K562 (cell line): ENCODE data around the gene GLP1R. TPM values are rescaled to one million over a fixed set of nuclear protein-coding genes. Genes with fewer than 3 reads are reported as not detected.

Source experiments
- ARID3B ChIP-seq: fragments of 250-450 bp; sonication (Bioruptor Pico); IDR thresholded peaks from 2 replicates; pipeline ENCODE4 v1.4.0; 2020; ENCODE audit warnings: borderline replicate concordance
- SMAD4 ChIP-seq: fragments of 250-450 bp; sonication (Bioruptor Pico); conservative IDR thresholded peaks from 2 replicates; pipeline ENCODE4 v1.8.0; 2021; ENCODE audit warnings: inconsistent platforms, mild to moderate bottlenecking, moderate library complexity
- ZFX ChIP-seq: sonication (generic); formaldehyde crosslinking; IDR thresholded peaks from 2 replicates; pipeline ENCODE4 v1.8.0; 2022; ENCODE audit warnings: mild to moderate bottlenecking, missing genetic modification reagents, moderate library complexity
- polyA plus RNA-seq, 8 experiments: library from polyadenylated mRNA; depleted of rRNA in 4 of 8; stranded (reverse) in 5 of 8; unstranded in 3 of 8; fragments of >200 nt; fragmentation: Nextera tagmentation in 2 of 8; fragmentation: Illumina TruSeq in 1 of 8; extraction: Ambion mirVana in 2 of 8; extraction: Trizol in 1 of 8; gene quantifications; 2 replicates each; pipeline versions ENCODE4 v1.2.1 to v1.2.3, GENCODE V29; 2011 to 2014; ENCODE audit warnings: inconsistent platforms in 1 of 8, missing spikeins in 1 of 8
- total RNA-seq, 7 experiments: library from RNA; depleted of rRNA in 6 of 7; stranded (reverse); fragments of >200 nt in 6 of 7; fragmentation: Illumina TruSeq in 2 of 7; extraction: Trizol in 2 of 7; gene quantifications; 2 replicates each; pipeline versions ENCODE4 v1.2.1 to v1.2.3, GENCODE V29; 2011 to 2021; ENCODE audit warnings: low replicate concordance in 1 of 7
- TF ChIP-seq, protein P1 (sequence below), 2 experiments: fragments of 450-650 bp; formaldehyde crosslinking in 1 of 2; IDR thresholded peaks; 2 replicates each; pipeline versions ENCODE4 v1.4.0 to v1.6.1; 2014 to 2020; ENCODE audit warnings: mild to moderate bottlenecking in 2 of 2, borderline replicate concordance in 1 of 2, low read depth in 1 of 2

The GLP1R gene
- total and polyA plus RNA-seq, 9 of the 15 experiments (the other 6 are each of a cell fraction or from before 2014, with no cell fraction given): not detected

GRCh38 chr6:39057251-39058155, 8.9 kb downstream of the GLP1R start (continued):
- TF ChIP-seq ARID3B (CRISPR knock-in tag) (no peak), SMAD4 (CRISPR knock-in tag) (no peak), ZFX (CRISPR knock-in tag) (no peak)
- TF ChIP-seq, protein P1, sequence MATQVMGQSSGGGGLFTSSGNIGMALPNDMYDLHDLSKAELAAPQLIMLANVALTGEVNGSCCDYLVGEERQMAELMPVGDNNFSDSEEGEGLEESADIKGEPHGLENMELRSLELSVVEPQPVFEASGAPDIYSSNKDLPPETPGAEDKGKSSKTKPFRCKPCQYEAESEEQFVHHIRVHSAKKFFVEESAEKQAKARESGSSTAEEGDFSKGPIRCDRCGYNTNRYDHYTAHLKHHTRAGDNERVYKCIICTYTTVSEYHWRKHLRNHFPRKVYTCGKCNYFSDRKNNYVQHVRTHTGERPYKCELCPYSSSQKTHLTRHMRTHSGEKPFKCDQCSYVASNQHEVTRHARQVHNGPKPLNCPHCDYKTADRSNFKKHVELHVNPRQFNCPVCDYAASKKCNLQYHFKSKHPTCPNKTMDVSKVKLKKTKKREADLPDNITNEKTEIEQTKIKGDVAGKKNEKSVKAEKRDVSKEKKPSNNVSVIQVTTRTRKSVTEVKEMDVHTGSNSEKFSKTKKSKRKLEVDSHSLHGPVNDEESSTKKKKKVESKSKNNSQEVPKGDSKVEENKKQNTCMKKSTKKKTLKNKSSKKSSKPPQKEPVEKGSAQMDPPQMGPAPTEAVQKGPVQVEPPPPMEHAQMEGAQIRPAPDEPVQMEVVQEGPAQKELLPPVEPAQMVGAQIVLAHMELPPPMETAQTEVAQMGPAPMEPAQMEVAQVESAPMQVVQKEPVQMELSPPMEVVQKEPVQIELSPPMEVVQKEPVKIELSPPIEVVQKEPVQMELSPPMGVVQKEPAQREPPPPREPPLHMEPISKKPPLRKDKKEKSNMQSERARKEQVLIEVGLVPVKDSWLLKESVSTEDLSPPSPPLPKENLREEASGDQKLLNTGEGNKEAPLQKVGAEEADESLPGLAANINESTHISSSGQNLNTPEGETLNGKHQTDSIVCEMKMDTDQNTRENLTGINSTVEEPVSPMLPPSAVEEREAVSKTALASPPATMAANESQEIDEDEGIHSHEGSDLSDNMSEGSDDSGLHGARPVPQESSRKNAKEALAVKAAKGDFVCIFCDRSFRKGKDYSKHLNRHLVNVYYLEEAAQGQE (IDR thresholded peaks at IDR 0.05; ENCODE audit: borderline replicate concordance): no peak
- TF ChIP-seq, protein P1 (CRISPR knock-in tag; IDR thresholded peaks at IDR 0.05; ENCODE audit: low read depth): no peak
